ENCODE measurements around the gene RGSL1. TPM values are rescaled to one million over a fixed set of nuclear protein-coding genes. Genes with fewer than 3 reads are reported as not detected.

Gene RGSL1
- total RNA-seq, 1 donor from 2014 or later = not detected

DNA sequence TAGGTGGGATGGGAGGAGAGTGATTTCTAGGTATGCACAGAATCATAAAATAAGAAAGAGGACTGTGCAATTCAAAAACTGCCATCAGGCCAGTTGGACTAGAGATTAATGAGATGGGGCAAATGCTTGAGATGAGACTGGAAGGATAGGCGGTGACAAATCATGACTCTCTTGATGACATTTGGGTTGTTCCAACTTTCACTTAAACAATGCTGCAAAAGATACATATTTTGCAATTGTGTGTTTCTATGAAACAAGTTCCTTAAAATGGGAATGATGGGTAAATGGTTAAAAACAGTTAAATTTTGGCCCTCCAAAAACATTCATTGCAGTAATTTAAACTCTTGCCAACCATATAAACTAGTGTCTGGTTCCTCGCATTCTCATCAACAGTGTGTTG, 84.0 kb downstream of the RGSL1 start:
- H3K27ac ChIP-seq = no peak overlapping the region
- H3K4me3 ChIP-seq = no peak overlapping the region
- H3K27me3 ChIP-seq (ENCODE audit: low read depth) = no peaks in the 10 kb centered on the region
- no peaks in the 10 kb centered on the region for H3K9me3 ChIP-seq
- TF ChIP-seq, protein P1, sequence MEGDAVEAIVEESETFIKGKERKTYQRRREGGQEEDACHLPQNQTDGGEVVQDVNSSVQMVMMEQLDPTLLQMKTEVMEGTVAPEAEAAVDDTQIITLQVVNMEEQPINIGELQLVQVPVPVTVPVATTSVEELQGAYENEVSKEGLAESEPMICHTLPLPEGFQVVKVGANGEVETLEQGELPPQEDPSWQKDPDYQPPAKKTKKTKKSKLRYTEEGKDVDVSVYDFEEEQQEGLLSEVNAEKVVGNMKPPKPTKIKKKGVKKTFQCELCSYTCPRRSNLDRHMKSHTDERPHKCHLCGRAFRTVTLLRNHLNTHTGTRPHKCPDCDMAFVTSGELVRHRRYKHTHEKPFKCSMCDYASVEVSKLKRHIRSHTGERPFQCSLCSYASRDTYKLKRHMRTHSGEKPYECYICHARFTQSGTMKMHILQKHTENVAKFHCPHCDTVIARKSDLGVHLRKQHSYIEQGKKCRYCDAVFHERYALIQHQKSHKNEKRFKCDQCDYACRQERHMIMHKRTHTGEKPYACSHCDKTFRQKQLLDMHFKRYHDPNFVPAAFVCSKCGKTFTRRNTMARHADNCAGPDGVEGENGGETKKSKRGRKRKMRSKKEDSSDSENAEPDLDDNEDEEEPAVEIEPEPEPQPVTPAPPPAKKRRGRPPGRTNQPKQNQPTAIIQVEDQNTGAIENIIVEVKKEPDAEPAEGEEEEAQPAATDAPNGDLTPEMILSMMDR (IDR thresholded peaks at IDR 0.05) = no peak
- intact Hi-C loops (cut with DNase I) = no loop called here
- DNase-seq (no peak), ATAC-seq (no peak)
- no peaks in the 10 kb centered on the region for H3K36me3 ChIP-seq
- no peaks in the 10 kb centered on the region for H3K4me1 ChIP-seq

DNA sequence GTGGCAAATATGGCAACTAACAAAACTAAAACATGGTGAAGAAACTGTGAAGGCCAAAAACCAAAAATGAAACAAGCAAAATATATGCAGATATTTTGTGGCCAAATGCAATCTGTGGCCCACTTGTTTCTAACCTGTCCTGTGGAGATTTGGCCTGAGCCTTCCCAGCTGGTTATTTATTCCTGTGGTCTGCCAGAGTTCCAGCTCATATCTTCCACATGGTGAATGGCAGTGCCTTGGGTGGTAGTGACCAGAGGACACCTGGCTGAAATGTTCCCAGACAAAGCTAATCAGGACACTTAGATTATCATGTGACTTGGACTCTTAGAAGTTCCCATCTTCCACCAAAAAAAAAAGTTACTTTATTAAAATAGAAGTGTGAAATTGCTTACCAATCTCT, 99.4 kb downstream of the RGSL1 start:
- TF ChIP-seq, protein P1 (IDR thresholded peaks at IDR 0.05) = no peak

DNA sequence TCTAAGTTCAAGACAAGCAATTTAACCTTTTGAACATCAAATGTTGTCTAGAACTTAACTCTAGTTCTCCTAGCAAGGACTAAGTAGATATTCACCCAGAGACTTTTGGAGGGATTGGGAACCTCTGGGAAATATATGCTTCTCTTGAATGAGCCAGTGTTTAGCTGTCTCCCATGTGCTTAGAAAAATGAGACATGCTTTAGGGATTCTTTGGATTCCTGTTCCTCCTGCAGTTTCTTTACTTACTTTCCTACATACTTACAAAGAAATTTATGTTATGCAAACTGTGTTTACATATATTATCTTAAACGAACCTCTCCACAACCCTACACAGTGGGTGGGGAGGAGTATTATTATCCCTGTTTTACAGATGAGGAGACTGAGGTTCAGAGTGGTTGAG, 99.9 kb downstream of the RGSL1 start:
- Histone ChIP-seq H3K36me3 (no peaks in the 10 kb centered on the region), H3K4me3 (no peak overlapping the region), H3K27me3 (ENCODE audit: low read depth) (no peaks in the 10 kb centered on the region), H3K27ac (no peak overlapping the region), H3K4me1 (no peaks in the 10 kb centered on the region), H3K9me3 (no peaks in the 10 kb centered on the region)
- TF ChIP-seq, protein P1 (IDR thresholded peaks at IDR 0.05) = no peak
- no peak for DNase-seq
- ATAC-seq = no peak
- intact Hi-C loops (cut with DNase I) = no loop called here

More for the DNA sequence above, 99.4 kb downstream of the RGSL1 start:
- H3K36me3 ChIP-seq = no peaks in the 10 kb centered on the region
- no peak for ATAC-seq
- no peaks in the 10 kb centered on the region for H3K9me3 ChIP-seq
- no peaks in the 10 kb centered on the region for H3K4me1 ChIP-seq
- H3K27me3 ChIP-seq (ENCODE audit: low read depth) = no peaks in the 10 kb centered on the region
- no peak overlapping the region for H3K4me3 ChIP-seq
- intact Hi-C loops (cut with DNase I) = no loop called here
- H3K27ac ChIP-seq = no peak overlapping the region
- no peak for DNase-seq

DNA sequence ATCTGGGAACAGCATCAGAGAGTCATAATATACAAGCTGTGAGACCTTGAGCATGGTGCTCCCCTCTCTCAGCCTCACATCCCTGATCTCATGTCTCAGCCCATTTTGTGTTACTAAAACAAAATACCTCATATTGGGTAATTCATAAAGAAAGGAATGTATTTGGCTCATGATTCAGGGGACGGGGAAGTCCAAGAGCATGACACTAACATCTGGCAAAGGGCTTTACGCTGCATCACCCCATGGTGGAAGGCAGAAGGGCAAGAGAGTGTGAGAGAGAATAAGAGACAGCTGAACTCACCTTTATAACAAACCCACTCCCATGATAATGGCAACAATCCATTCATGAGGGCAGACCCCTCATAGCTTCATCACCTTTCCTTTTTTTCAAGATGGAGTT, 102.6 kb downstream of the RGSL1 start:
- intact Hi-C loops (cut with DNase I) = no loop called here
- DNase-seq = no peak

DNA sequence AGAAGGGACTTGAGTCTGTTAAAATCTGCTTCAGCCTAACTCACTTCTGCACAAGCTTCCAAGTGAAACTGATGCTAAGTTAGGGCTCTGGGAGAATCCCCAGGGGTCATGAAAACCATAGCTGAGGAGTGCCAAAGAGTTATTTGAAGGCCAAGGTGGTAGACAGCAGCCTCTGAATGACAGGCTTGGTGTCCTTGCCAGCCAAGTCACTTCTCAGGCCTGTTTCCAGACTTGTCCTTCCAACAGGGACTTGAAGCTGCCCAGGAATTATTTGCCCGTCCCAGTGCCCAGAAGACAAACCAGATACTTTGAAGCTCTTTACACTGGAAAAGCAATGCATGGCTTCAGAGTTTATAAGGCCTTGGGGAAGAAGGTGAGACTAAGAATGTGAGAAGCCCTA, 105.5 kb downstream of the RGSL1 start:
- H3K27me3 ChIP-seq (ENCODE audit: low read depth) = no peaks in the 10 kb centered on the region
- no peaks in the 10 kb centered on the region for H3K4me1 ChIP-seq
- no peaks in the 10 kb centered on the region for H3K36me3 ChIP-seq
- no peak overlapping the region for H3K4me3 ChIP-seq
- H3K9me3 ChIP-seq = no peaks in the 10 kb centered on the region
- H3K27ac ChIP-seq = no peak overlapping the region
- TF ChIP-seq, protein P1 (IDR thresholded peaks at IDR 0.05) = no peak
- intact Hi-C loops (cut with DNase I) = no loop called here
- DNase-seq = no peak
- no peak for ATAC-seq

More for the DNA sequence above, 102.6 kb downstream of the RGSL1 start:
- Histone ChIP-seq H3K36me3 (no peaks in the 10 kb centered on the region), H3K4me3 (no peak overlapping the region), H3K27me3 (ENCODE audit: low read depth) (no peaks in the 10 kb centered on the region), H3K27ac (no peak overlapping the region), H3K4me1 (no peaks in the 10 kb centered on the region), H3K9me3 (no peaks in the 10 kb centered on the region)
- TF ChIP-seq, protein P1 (IDR thresholded peaks at IDR 0.05) = no peak
- no peak for ATAC-seq

DNA sequence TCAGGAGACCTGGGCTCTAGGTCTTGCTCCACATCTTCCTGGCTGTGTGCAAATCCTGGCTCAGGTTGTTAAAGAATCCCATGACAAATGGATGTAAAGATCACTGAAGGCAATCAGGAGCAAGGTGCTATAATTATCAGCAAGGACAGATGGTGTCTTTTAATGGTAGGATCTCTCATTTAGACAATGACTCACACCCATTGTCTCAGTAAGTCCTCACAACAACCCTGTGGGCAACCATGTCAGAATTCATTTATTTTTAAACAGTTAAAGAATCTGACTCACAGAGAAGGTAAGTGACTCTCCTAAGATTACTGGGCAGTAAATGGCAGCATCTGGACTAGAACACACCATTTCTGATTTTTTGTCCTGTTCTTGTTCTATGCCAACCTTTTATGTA, 106.3 kb downstream of the RGSL1 start:
- H3K36me3 ChIP-seq = no peaks in the 10 kb centered on the region
- no peak for ATAC-seq
- no peak for DNase-seq
- H3K27me3 ChIP-seq (ENCODE audit: low read depth) = no peaks in the 10 kb centered on the region
- intact Hi-C loops (cut with DNase I) = no loop called here
- no peaks in the 10 kb centered on the region for H3K9me3 ChIP-seq
- no peak overlapping the region for H3K4me3 ChIP-seq
- H3K27ac ChIP-seq = no peak overlapping the region
- TF ChIP-seq, protein P1 (IDR thresholded peaks at IDR 0.05) = no peak
- H3K4me1 ChIP-seq = no peaks in the 10 kb centered on the region

Measured in lower lobe of right lung (tissue), 2 donors.